Sigmoid colon (tissue), 7 donors: Measurements from ENCODE around the gene ADCY3. TPM values are rescaled to one million over a fixed set of nuclear protein-coding genes. Genes with fewer than 3 reads are reported as not detected.

Source experiments
- DNase-seq: peaks from one replicate; pipeline ENCODE4 v3.0.0-alpha.2; 2019
- H3K27ac ChIP-seq, 4 donors: fragments of 200-600 bp; sonication (generic); one replicate each; pipeline ENCODE4 v1.5.1; 2016 to 2019; ENCODE audit warnings: mild to moderate bottlenecking in 1 of 4
- H3K27me3 ChIP-seq, 3 donors: fragments of 200-600 bp; sonication (generic); one replicate each; pipeline ENCODE4 v1.5.1; 2019; ENCODE audit warnings: mild to moderate bottlenecking in 1 of 3
- H3K36me3 ChIP-seq, 4 donors: fragments of 200-600 bp; sonication (generic); one replicate each; pipeline ENCODE4 v1.5.1; 2016 to 2019
- H3K4me1 ChIP-seq, 4 donors: fragments of 200-600 bp; sonication (generic); one replicate each; pipeline ENCODE4 v1.5.1; 2017 to 2019
- H3K4me3 ChIP-seq, 4 donors: fragments of 200-600 bp; sonication (generic); one replicate each; pipeline ENCODE4 v1.5.1; 2017 to 2019; ENCODE audit warnings: mild to moderate bottlenecking in 2 of 4, moderate library complexity in 1 of 4
- H3K9me3 ChIP-seq, 4 donors: fragments of 200-600 bp in 3 of 4; sonication (generic) in 3 of 4; one replicate each; pipeline versions ENCODE4 v1.5.1 to v1.6.1; 2013 to 2019
- EP300 ChIP-seq, 4 donors: sonication (generic); formaldehyde crosslinking; IDR thresholded peaks; one replicate each; pipeline ENCODE4 v1.6.1; 2017; ENCODE audit warnings: antibody characterized with exemption in 4 of 4
- POLR2A ChIP-seq, 2 donors: fragments of 450-650 bp; IDR thresholded peaks; one replicate each; pipeline ENCODE4 v1.6.1; 2016; ENCODE audit warnings: antibody characterized with exemption in 2 of 2, mild to moderate bottlenecking in 2 of 2, moderate library complexity in 2 of 2
- POLR2AphosphoS5 ChIP-seq, 4 donors: sonication (generic); formaldehyde crosslinking; IDR thresholded peaks; one replicate each; pipeline ENCODE4 v1.6.1; 2017; ENCODE audit warnings: antibody characterized with exemption in 4 of 4
- WGBS, 2 donors: extraction: QIAGEN DNeasy Blood & Tissue Kit; methylation state at CpG; one replicate each; pipeline ENCODE4 v1.1.7; 2013; 5-methylcytosine and 5-hydroxymethylcytosine counted together
- intact Hi-C: fragments of 100-400 bp; cut with DNase I; formaldehyde crosslinking; loops from one replicate; pipeline ENCODE4 v1.15.1; 2023
- polyA plus RNA-seq, 3 donors: library from polyadenylated mRNA; stranded (reverse); fragments of 200-250 nt; gene quantifications; one replicate each; pipeline ENCODE4 v1.2.3, GENCODE V29; 2013
- total RNA-seq, 4 donors: library from RNA; depleted of rRNA; stranded (reverse); fragments of >200 nt; gene quantifications; one replicate each; pipeline ENCODE4 v1.1.0, GENCODE V29; 2016
- TF ChIP-seq, protein P1 (sequence below), 4 experiments: fragments of 450-650 bp in 3 of 4; fragments of 200-600 bp in 1 of 4; IDR thresholded peaks; one replicate each; pipeline ENCODE4 v1.5.1; 2016 to 2019; ENCODE audit warnings: antibody characterized with exemption in 4 of 4, mild to moderate bottlenecking in 3 of 4, moderate library complexity in 2 of 4
- donor health status: healthy with polysubstance abuse.
- donor health status: Bipolar disorder and iron deficiency.
- donor health status: healthy.

ADCY3 gene
- total and polyA plus RNA-seq, 7 donors, result 3.5 to 43.8 (median 17.5) TPM

GRCh38 chr2:24793761-24794435 is 126.1 kb downstream of the ADCY3 start:
- H3K27me3 ChIP-seq, result no peaks in the 10 kb centered on the region
- intact Hi-C loops, result loop anchor here (2.0 to 10.0 kb wide), 2 partner anchors 303 to 669 kb away; partner anchors contain the start of genes FAM228B, NCOA1 and PFN4
- 6% methylated on average over 14 of the region's 14 CpGs for WGBS, 2 donors
- peak overlapping the region; percentile 57 to 81 (median 75) for H3K4me3 ChIP-seq
- TF ChIP-seq POLR2A (IDR thresholded peaks at IDR 0.05) (no peak), POLR2AphosphoS5 (IDR thresholded peaks at IDR 0.05) (no peak), EP300 (IDR thresholded peaks at IDR 0.05) (no peak)
- TF ChIP-seq, protein P1, sequence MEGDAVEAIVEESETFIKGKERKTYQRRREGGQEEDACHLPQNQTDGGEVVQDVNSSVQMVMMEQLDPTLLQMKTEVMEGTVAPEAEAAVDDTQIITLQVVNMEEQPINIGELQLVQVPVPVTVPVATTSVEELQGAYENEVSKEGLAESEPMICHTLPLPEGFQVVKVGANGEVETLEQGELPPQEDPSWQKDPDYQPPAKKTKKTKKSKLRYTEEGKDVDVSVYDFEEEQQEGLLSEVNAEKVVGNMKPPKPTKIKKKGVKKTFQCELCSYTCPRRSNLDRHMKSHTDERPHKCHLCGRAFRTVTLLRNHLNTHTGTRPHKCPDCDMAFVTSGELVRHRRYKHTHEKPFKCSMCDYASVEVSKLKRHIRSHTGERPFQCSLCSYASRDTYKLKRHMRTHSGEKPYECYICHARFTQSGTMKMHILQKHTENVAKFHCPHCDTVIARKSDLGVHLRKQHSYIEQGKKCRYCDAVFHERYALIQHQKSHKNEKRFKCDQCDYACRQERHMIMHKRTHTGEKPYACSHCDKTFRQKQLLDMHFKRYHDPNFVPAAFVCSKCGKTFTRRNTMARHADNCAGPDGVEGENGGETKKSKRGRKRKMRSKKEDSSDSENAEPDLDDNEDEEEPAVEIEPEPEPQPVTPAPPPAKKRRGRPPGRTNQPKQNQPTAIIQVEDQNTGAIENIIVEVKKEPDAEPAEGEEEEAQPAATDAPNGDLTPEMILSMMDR (IDR thresholded peaks at IDR 0.05), result no peak
- H3K27ac ChIP-seq, result peak overlapping the region in 3 of 4 donors; percentile 92 to 97 (median 97)
- H3K36me3 ChIP-seq, result no peaks in the 10 kb centered on the region
- DNase-seq, result no peak
- H3K4me1 ChIP-seq, result peaks cover 0 to 17% (median 13%) of the 10 kb centered on the region in 4 donors
- no peaks in the 10 kb centered on the region for H3K9me3 ChIP-seq

DNA sequence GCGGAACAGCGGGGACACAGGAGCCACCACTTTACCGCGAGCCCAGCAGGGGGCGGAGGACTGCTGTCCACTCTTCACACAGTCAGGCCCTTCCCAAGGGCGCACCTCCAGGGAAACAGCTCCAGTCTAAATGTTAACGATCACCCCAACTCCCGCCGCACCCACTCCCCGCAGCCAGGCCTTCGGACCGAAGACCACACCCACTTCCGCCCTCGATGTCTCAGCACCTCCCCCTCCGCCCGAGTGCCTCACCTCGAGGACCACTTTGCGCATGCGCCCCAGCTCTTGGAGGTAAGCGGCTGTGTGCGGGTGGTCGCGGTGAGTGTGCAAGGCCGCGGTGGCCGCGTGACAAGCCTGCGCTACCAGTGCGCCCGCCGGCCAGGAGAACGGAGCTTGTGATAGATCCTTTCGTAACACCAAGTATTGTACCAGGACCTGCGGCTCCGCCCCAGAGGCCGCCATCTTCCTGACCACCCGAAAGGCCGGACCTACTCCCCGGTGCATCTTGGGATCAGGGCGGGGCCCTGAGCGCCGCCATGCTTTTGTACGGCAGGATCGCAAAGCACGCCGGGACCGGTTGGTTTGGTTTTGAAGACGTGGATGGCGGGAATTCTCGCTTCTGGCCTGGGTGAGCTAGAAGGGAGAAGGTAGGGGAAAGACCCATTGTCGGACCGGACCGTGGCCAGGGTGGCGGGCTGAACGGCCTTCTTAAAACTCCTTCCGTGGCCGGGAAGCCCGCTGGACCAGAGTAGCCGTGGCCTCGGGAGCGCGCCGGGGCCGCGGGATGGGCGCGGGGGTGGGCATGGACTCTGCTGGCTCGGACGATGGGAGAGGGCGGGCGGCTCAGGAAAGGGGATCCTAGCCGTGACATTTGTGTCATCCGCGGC is 126.9 kb downstream of the ADCY3 start, which contains the start of the genes CENPO and PTRHD1:
TSS of gene CENPO (plus strand) at position 552 of the 887 bp plus-strand sequence. CDS start 495 bp downstream, outside the sequence.
TSS of gene PTRHD1 (minus strand) at position 518 of the 887 bp plus-strand sequence. CDS start at position 504, 14 bp downstream.
- Histone ChIP-seq H3K27ac (peak within 1 kb of the TSS; percentile 92 to 98 (median 97)), H3K4me1 (peaks cover 0 to 17% (median 13%) of the 10 kb centered on the region in 4 donors), H3K36me3 (no peaks in the 10 kb centered on the region), H3K4me3 (peak within 1 kb of the TSS; percentile 57 to 81 (median 75)), H3K27me3 (no peaks in the 10 kb centered on the region), H3K9me3 (no peaks in the 10 kb centered on the region)
- TF ChIP-seq POLR2AphosphoS5 (IDR thresholded peaks at IDR 0.05), result peak; percentile 25 to 78 (median 68)
- no peak for TF ChIP-seq EP300 (IDR thresholded peaks at IDR 0.05)
- peak in 1 of 2 donors; percentile 48 for TF ChIP-seq POLR2A (IDR thresholded peaks at IDR 0.05)
- TF ChIP-seq, protein P1 (IDR thresholded peaks at IDR 0.05), result peak in 3 of 4 experiments; percentile 58 to 70 (median 67)
- 0% methylated on average over 74 of the region's 74 CpGs for WGBS, 2 donors
- DNase-seq, result peak; percentile 98
- intact Hi-C loops, result loop anchor here (2.0 to 10.0 kb wide), 2 partner anchors 302 to 668 kb away; partner anchors contain the start of genes FAM228B, NCOA1 and PFN4

- TF ChIP-seq POLR2AphosphoS5 (IDR thresholded peaks at IDR 0.05) (no peak), EP300 (IDR thresholded peaks at IDR 0.05) (no peak), POLR2A (IDR thresholded peaks at IDR 0.05) (no peak)
- TF ChIP-seq, protein P1 (IDR thresholded peaks at IDR 0.05), result no peak
- no peak for DNase-seq
- no peaks in the 10 kb centered on the region for H3K36me3 ChIP-seq
- intact Hi-C loops, result loop anchor here (2.0 to 10.0 kb wide), 2 partner anchors 302 to 668 kb away; partner anchors contain the start of genes FAM228B, NCOA1 and PFN4
- H3K9me3 ChIP-seq, result no peaks in the 10 kb centered on the region
- peak overlapping the region; percentile 57 to 81 (median 75) for H3K4me3 ChIP-seq
- H3K4me1 ChIP-seq, result peaks cover 0 to 17% (median 13%) of the 10 kb centered on the region in 4 donors
- WGBS, 2 donors, result 1 to 5% methylated on average over 6 of the region's 6 CpGs
- H3K27me3 ChIP-seq, result no peaks in the 10 kb centered on the region
- H3K27ac ChIP-seq, result peak overlapping the region; percentile 92 to 98 (median 97)
Measured at GRCh38 chr2:24792542-24792873, 127.5 kb downstream of the ADCY3 start.

GRCh38 chr2:24791452-24791851 is 128.6 kb downstream of the ADCY3 start:
- intact Hi-C loops, result loop anchor here (10.0 kb wide), 1 partner anchor 667 kb away; the partner anchor contains the start of genes FAM228B and PFN4
- DNase-seq, result no peak
- H3K36me3 ChIP-seq, result no peaks in the 10 kb centered on the region
- H3K4me1 ChIP-seq, result peaks cover 0 to 17% (median 13%) of the 10 kb centered on the region in 4 donors
- TF ChIP-seq EP300 (IDR thresholded peaks at IDR 0.05) (no peak), POLR2AphosphoS5 (IDR thresholded peaks at IDR 0.05) (no peak), POLR2A (IDR thresholded peaks at IDR 0.05) (no peak)
- TF ChIP-seq, protein P1 (IDR thresholded peaks at IDR 0.05), result no peak
- WGBS, 2 donors, result 95 to 97% methylated on average over 5 of the region's 5 CpGs
- H3K27me3 ChIP-seq, result no peaks in the 10 kb centered on the region
- no peaks in the 10 kb centered on the region for H3K9me3 ChIP-seq
- no peak overlapping the region for H3K27ac ChIP-seq
- H3K4me3 ChIP-seq, result no peak overlapping the region
